ENCODE results near the gene FAM171A2.

DNA sequence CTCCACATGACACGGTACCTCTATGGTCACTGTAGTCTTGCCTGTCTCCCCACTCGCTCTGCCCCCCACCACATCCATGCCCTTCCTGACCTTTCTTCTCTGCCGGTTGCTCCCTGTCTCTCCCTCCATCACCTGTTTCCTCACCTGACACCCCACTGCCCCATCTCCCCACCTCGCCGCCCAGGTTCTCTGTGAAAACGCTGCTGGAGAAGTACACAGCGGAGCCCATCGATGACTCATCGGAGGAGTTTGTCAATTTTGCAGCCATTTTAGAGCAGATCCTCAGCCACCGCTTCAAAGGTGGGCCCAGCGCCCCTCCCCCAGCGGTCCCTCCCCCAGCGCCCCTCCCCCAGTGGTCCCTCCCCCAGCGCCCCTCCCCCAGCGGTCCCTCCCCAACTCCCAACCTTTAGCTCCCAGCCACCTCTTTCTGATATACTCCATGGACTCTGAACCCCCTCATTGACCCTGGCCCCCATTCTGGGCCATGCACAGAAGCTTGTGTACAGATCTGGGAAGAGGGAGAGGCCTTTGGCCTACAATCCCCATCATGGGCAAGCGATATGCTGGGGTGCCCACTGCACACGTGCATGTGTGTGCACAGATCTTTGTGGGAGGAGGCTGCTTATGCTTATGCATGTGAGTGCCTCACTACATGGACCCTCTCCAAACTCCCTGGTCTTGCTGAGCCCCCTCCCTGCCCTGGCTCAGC, 51.1 kb downstream of the FAM171A2 start:
- no peak for TF ChIP-seq MAFK (IDR thresholded peaks at IDR 0.05; ENCODE audit: low read depth, low read length)
- TF ChIP-seq CHD2 (IDR thresholded peaks at IDR 0.05; ENCODE audit: low read length) = no peak
- no peak for TF ChIP-seq EZH2 (IDR thresholded peaks at IDR 0.05; ENCODE audit: low read depth, low read length, severe bottlenecking)
- no peak for TF ChIP-seq BACH1 (IDR thresholded peaks at IDR 0.05; ENCODE audit: low read length)

Data from H1 (cell line).